CD4-positive, alpha-beta T cell treated with Interleukin-17A for 4 hours (primary cell): ENCODE results near the gene PITPNC1.
A peak's percentile ranks its signal among the peaks of the same experiment; 100 is the strongest.
"Not testable (repeated sequence)": the region's sequence is repeated elsewhere in the genome, so short reads cannot be mapped to it uniquely, and the experiment has no call there.

Experiments used
- DNase-seq: peaks from one replicate; pipeline ENCODE4 v3.0.0-alpha.2; 2020; ENCODE audit warnings: mixed read lengths

The PITPNC1 gene

DNA sequence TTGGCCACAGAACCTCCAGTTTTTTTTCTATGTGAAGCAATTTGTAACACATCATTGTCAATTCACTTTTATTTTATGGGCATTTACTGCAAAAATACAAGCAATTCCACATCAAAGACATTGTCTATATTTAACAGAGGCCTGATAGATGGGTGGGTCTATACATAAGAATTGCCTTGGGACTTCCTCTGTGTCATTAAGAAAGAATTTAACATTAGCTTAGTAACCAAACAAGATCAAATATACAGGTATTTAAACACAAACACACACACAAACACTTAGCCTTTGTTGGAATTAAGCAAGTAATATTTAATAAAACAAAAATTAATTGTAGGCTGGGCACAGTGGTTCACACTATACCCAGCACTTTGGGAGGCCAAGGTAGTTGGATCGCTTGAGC, 4.3 kb upstream of the PITPNC1 start:
- DNase-seq = no peak

DNA sequence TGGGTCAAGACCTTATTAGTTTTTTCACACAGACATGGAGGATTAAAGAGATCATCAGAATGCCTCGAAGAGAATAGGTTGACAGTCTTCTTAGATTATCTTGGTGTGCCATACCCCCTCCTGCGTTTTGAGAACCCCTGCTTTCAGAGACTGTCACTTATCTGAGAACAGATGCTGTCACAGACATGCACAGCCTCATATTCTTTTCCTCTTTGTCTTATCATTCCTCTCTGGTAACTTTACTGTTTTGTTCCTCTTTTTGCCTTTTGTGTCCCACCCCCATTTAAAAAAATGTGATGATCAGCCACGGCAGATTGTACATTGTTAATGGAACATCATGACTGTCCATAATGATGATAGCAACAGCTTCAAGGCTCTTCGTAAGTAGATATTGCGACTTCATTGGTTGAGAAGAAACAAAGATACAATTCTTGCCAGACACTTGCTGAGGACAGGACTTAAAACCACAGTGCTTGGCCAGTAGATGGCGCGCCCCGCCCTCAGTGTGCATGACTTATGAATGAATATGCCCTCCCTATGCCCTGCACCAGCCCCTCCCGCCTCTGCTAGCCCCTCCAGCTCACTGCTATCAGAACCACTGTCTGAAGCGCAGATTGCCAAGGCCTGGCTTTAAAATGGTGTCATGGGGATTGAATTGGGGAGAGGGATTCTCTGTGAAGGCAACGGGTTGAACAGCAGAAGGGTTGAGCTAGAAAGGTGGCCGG, 2.6 kb upstream of the PITPNC1 start:
- DNase-seq = peak; percentile 94

DNA sequence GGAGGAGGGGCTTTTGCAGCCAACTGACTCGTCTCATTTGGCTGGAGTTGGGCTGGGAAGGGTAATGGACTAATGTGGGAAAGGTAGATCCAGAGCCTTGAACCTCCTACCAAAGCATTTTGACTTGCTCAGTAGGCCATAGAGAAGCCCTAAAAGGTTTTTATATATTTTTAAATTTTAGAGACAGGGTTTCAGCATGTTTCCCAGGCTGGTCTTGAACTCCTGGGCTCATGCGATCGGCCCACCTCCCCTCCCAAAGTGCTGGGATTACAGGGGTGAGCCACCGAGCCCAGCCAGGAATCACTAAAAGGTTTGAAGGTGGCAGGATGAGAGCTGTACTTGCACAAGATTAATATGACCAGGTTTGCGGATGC, 2.0 kb upstream of the PITPNC1 start:
- DNase-seq = no peak

DNA sequence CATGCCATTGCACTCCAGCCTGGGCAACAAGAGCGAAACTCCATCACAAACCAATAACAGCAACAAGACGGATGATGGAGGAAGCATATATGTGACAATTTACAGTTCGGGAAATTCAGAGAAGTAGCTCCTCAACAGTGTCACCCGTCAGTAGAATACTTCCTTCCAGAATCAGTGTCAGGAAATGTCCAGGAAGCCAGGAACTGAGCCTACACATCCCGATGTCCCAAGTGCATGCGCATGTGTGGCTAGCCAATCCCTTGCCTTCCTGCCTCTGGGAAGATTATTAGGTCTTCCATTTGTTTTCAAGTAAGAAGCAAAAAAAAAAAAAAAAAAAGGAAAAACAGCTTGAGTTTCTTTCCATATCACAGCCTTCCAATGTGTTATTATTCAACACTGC, 1.4 kb upstream of the PITPNC1 start:
- DNase-seq = no peak

DNA sequence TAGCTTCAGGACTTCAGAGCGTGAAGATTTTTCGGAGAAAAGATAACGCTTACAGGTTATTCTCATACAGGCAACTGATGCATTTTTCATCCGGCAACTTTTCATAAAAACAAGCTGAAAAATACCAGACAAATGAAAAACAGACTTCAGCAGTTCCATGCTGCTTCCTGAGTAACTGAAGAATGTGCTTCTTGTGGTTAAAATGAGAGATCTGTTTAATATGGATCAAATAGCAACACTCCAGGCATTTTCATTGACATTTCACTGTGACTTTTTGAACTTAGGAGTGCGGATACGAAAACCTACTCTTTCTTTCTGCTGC, 705 bp upstream of the PITPNC1 start:
- no peak for DNase-seq

DNA sequence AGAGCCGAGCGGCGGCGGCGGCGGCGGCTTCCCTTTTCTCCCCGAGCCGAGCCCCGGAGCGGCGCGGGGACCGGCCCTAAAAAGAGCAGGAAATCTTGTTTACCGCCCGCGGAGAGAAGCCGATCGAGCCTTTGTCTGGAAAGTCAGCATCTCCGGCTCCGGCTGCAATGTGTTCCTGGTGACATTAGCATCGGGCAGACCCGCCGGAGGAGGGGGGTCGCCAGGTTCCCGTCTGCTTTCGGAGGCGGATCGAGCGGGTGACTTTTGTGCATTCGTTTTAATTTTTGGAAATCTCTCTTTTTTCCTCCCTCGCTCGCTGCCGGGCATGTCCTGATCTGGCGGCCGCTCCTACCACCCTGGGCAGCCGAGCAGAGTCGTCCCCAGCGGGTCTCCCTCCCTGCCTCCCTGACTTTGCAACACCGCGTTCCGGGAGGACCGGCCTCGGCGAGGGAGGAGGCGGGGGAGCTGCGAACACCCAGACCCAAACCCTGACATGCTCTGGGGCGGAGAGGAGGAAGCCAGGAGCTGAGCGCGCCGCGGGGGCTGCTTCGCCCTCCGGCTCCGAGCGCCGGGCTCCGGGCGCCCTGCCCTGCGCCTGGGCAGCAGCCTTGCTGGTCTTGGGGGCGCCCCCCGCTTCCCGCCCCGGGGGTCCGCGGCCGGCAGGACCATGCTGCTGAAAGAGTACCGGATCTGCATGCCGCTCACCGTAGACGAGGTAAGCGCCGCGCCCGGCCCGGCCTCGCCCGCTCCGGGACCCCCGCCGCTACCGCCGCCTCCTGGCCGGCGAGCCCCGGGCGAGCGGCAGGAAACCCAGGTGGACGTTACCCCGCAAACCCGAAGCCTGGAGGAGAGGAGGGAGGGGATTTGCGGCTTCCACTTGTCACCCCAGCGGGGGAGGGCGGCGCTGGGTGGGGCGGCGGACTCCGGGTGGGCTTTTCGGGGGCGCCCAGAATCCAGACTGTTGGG, 690 bp downstream of the PITPNC1 start:
- peak; percentile 66 for DNase-seq

DNA sequence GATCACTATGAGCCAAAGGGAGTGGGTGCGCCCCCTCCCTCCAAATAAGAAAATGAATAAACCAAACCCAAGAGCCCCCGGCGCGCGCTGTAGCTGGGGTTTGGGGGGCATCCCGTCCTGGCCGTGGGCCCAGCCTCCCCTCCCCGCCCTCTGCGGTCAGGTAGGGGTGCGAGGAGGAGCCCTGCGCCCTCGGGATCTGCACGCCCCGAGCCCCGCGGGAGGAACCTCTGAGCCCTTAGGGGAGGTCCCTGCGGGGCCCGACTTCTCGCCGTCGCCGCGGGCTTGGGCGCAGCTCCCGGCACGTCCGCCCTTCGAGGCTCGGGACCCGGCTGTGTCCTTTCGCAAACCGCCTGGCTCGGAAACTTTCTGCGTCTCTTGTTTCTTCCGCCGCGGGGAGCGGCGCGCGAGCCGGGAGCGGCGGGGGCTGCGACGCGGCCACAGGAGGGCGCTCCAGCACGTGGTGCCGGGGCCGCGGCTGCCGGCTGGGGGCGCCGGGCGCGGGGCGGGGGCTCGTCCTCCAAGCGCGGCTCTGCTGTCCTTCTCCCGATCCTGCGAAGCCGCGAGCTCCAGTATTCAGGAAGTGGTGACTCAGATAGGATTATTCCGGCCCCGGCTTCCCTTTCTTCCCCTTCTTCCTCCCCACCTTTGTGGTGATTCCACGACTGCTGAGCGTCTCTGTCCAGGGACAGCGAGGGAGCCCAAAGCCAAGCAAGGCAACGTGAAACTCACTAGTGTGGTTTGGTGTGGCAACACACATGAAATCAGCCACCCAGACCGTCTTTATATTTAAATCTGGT, 1.6 kb downstream of the PITPNC1 start:
- DNase-seq = peak; percentile 84

DNA sequence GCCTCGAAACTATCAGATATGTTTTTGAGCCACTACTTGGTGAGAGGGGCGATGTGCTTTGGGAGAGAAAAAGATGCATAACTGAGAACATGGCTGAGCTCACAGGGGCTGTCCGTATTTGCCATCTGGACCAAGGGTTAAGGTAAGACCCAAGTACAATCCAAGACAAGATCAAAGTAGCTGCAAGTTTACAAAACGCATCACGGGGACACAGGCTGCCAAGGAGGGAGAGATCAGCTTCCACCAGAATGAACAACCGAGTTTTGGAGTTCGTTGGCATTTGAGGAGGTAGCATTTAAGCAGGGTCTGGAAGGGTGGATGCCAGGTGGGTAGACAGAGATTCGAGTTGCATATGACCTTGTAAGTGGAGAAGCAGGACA, 2.2 kb downstream of the PITPNC1 start:
- DNase-seq = peak; percentile 18

DNA sequence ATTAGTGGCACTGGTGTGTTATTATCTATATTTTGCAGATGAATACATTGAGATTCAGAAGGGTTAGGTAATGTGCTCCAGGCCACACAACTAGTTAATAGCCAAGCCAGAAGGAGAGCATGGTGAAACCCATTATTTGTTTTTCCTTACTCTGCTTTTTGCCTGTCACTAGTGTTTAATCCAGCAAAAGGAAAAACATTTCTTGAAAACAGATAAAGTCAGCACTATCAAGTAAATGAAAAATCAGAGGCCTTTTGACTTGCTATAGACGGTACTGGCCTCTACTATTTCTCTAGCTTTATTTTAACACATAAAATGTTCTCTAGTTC, 4.8 kb downstream of the PITPNC1 start:
- DNase-seq = no peak

DNA sequence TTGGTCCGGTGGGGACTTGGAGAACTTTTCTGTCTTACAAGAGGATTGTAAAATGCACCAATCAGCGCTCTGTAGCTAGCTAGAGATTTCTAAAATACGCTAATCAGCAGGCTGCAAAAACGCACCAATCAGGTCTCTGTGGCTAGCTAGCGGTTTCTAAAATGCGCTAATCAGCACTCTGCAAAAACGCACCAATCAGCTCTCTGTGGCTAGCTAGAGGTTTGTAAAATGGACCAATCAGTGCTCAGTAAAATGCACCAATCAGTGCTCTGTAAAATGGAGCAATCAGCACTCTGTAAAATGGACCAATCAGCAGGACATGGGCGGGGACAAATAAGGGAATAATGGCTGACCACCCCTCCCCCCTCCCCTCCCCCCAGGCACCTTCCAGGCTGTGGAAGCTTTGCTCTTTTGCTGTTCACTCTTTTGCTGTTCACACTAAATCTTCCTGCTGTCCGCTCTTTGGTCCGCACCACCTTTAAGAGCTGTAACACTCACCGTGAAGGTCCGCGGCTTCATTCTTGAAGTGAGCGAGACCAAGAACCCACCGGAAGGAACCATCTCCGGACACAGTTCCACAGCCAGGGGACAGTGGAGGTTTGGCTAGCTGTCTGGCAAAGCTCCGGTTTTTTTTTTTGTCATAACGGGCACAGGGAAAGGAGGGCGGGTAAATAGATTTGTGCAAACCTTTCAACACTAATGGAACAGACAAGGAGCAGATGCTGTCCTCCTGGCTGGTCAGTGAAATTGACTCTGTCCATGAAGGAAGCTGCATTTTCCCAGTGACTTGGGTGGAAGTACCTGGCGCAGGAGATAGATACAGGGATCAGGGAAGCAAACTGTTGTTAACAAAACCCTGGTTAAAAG, 8.3 kb downstream of the PITPNC1 start:
- DNase-seq = no peak

DNA sequence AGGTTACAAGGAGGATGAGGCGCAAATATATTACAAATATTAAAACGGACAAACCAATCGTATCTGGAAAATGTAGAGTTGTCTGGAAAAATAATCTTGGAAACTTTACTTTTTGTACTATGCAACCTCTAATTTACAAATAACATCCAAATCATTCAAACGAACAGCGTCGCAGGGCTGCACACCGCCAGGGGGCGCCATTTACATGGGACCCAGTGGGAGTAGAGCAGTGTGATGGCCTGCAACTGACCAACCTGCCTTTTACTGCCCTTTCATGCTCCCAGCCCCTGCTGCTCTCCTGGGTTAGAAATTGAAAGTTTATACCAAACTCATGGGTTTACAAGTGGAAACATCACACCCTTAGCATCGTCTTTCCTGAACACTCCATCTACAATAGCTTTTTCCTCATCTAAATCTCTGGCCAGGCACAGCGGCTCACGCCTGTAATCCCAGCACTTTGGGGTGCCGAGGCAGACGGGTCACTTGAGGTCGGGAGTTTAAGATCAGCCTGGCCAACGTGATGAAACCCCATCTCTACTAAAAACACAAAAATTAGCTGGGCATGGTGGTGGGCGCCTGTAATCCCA, 10.0 kb downstream of the PITPNC1 start:
- DNase-seq = peak; percentile 77

DNA sequence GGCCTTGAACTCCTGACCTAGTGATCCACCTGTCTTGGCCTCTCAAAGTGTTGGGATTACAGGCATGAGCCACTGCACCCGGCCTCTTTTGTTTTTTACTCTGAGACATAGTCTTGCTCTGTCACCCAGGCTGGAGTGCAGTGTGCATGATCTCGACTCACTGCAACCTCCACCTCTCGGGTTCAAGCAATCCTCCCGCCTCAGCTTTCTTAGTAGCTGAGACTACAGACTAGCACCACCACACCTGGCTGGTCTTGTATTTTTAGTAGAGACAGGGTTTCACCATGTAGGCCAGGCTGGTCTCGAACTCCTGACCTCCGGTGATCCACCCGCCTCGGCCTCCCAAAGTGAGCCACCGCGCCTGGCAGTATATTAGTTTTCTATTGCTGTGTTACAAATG, 11.5 kb downstream of the PITPNC1 start:
- not testable (repeated sequence) for DNase-seq

DNA sequence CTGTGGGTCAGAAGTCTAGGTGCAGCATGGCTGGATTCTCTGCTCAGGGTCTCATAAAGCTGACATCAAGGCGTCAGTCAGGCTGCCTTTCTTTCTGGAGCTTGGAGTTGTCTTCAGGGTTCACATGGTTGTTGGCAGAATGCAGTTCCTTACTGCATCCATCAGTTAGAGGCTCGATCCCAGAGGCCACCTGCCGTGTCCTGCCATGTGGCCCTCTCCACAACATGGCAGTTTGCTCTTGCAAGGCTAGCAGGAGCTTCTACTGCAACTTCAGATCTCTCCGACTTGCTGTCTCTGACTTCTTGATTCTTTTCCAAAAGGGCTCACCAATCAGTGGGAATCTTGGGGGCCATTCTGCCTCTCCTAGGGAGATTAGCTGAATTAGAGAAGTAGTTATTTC, 11.9 kb downstream of the PITPNC1 start:
- no peak for DNase-seq

DNA sequence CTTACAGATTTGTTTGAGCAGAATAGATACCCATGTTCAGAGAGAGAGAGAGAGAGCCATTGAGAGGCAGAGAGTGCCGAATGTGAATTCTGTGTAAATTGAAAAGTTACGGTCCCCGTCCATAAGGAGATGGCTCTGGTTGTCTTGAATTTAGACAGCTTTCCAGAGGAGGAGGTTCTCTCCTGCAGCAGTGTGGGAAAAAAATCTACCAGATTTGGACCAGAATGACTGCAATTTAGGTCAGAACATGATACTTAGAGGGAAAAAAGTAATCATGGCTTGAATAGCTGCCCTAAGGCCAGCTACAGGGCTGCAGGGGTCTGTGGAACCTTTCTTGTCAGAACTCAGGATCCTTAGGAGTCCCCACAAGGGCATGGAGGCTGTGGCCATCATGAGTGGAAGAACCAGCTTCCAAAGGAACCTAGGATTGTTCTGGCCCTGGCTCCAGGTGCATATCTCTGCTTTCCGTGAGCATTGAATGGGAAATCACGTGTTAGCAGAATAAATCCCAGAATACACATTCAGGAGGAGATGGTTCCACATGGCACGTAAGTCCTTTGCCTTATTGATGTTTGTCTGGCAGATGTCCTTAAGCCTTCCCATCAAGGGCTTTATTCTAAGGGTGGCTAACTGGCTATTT, 13.0 kb downstream of the PITPNC1 start:
- no peak for DNase-seq

DNA sequence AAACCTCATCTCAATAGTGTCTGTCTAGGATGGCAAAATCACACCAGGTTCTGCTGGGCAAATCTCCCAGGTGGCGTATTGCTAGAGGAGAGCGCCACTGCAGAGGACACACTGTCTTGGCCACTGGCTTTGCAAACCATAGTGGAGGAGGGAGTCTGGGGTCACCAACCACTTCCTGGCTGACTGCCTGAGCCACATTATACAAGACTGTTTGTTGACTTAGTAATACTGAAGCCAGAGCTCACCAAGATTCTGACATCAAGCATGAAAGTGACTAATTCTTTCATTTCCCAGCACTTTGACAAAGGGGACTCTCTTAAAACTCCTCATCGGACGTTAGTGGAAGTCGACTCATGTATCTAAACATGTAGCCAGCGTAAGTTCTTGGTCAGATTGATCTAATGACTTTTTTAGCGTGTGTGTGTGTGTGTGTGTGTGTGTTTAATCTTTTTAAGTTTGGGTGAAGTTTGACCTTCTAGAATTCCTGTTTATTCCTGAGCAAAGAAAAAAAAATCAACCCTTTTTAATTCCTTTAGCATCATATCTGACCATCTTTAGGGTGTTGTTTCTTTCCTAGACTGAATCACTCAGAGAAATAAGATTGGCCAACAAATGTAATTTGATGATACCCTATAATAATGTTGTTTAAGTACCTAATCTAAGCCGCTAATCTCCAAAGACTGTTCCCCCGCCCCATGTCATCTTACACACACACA, 13.7 kb downstream of the PITPNC1 start:
- DNase-seq = peak; percentile 71

DNA sequence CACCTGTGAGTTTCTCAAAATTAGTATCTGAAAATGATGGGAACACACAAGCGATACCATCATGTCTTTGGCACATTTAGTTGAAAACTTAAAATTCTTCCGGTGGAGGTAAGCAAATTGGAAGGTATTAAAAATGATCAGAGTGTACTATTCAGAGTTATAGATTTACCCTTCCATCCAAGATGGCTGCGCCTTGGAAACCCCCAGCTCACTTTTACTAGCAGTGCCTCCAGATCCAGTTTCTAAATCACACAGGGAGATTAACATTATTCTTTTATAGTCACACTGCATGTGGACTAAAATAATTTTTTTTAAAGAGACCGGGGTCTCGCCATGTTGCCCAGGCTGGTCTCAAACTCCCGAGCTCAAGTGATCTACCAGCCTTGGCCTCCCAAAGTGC, 15.0 kb downstream of the PITPNC1 start:
- DNase-seq = no peak

DNA sequence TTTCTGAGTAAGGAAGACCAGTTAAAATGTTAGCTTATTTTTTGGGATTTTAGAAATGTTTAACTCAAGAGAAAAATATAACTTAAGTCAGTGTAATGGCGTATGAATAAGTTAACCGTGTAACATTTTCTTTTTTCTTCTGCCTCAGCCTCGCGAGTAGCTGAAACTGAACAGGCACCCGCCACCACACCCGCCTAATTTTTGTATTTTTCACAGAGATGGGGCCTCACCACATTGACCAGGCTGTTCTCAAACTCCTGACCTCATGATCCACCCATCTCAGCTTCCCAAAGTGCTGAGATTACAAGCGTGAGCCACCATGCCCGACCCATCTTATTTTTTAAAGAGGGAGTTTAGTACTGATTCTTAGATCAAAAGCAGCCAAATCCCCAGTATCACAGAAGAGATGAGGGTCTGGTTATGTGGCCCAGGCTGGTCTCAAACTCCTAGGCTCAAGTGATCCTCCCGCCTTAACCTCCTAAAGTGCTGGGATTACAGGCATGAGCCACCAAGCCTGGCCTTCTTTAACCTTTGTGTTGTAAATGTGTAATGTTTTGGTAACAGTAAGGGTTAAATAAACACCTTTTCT, 16.8 kb downstream of the PITPNC1 start:
- no peak for DNase-seq

DNA sequence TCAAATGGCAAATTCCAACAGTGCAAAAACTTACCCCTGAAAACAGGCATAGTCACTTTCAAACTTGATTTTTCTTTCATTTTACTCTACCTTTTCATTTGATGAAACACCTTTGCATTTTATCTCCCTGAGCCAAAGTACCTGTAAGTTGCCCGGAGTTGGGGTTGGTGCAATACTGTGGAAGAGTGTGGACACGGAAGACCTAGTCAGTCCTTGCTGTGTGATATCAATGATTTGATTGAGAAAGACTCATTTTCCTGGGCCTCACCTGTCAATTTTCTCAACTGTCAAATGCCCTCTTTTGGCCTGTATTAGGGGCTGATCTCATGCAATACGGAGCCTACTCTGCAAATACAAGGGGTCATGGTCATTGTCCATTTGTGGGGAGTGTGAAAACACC, 22.6 kb downstream of the PITPNC1 start:
- no peak for DNase-seq

DNA sequence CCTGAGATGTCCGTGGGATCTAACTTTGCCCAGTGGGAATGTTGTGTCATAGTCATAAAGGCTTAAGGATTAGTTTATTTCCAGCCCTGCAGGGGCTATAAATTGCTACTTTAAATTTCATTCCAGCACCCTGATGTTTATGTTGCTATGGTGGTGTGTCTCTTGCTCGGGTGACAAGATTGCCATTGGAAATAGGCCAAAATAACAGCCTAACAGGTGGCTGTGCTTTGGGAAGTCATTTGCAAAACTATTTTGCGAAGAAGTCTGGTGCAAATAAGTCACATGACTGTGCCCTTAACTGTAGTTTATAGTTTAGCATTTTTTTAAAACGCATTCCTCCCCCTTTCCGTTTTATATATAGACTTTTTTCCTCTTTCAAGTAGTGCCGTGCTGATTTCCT, 23.1 kb downstream of the PITPNC1 start:
- DNase-seq = no peak

DNA sequence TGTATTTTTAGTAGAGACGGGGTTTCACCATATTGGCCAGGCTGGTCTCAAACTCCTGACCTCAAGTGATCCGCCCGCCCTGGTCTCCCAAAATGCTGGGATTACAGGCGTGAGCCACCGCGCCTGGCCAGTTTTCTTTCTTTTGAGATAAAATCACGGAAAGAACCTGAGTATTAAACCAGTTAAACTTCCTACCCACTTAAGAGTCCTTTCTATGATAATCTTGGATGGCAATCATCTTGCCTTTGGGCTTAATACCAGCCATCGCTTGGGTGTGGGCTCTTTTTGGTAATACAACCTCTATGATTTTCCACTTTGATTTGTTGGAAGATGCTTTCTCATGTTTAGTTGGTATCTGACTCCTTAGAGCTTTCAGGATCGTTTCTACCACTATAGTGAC, 24.0 kb downstream of the PITPNC1 start:
- no peak for DNase-seq
